NCI-H1417 (cell line): Measurements from ENCODE around the gene CFAP299.

Experiments used
- DNase-seq, 3 experiments: peaks; one replicate each; lab custom pipeline; 2025; lab: John Stamatoyannopoulos, UW

CFAP299 gene

DNA sequence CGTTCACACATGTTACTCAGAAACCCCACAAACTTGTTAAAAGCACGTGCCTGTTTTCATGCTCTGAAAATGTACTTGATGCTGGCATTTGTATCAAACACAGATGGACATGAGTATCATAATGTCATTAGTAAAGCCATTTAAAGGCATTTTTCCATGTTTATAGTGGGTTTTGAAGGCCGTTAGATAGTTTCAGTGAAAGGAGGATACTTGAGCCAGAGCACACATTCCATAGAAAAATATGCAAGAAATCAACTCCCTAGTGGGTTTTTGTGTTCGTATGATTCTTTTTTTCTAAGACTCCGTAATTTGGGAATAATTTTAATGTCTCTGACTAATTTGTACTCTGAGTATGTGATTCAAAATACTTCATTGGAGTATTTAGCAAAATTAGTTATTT is 478.7 kb downstream of the CFAP299 start:
- DNase-seq = no peak

DNA sequence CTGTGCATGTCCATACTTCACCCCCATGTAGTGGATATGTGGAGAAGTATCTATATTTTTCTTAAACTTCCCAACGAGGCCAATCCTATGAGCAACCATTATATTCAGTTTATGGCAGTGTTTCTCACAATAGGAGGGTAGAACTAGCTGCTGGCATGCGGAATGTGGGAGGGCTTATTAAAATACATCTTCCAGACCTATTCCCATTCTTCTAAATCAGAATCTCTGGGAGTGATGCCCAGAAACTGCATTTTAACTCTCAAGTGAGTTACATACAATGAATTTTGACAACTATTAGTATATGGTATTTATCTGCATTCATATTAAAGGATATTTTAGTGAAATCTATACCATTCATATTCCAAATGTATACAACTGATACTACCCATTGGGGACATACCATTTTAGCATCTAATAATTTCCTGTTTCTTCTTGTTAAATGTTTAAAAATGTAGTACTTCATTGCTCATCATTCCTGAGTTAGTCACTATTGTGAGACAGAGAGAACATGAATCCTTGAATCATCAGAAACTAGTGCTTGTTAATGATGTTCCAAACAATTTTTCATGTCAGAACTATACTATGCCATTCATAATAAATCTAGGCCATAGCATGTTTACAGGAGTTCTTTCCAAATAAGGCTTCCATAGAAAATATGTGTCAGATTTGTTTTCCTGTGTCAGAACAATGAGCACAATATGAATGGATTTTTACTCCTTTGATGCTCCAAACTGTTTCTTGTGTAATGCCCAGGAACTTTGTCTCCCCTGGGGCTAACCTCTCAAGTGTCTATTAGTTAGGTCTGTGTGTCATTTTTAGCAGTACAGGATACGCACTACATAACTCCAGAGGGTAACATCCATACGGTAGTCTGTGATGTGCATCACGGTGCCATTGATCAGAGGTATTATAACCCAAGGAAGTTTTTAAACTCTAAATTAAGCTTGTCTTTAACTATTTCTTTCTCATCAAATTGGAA is 496.1 kb downstream of the CFAP299 start:
- no peak for DNase-seq

DNA sequence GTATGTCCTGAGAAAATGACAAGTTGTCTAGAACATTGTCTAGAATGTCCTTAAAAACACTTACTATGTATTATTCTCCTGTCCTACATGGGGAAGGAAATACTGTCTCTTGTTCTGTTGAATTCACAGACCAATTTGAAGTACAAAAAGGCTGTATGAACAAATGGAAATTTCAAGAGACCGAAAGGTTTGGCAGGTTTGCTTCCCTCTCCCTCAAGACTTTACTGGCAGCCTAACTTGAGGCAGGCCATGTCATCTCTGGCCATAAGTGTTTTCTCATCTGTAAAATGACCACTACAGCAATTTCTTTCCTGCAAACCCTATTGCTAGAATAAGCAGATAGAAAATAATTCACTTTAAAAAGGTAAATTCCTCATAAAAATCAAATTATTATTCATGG is 503.8 kb downstream of the CFAP299 start:
- no peak for DNase-seq

DNA sequence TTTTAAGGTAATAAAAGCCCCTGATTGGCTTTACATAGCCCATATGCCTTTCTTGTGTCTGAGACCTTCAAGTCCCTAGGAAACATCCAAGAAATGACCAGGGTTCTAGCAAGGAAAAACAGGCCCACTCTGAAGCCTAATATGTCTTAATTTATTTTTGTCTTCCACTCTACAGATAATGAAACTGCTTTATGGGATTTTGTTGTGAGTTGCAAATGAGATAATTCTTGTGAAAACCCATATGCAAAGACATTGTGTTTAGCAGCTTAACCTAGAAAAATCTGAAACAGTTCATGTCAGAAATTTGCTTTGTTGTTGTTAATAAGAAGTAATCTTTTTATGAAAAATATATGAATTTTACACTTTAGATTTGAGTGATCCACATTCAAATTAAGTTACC is 504.3 kb downstream of the CFAP299 start:
- no peak for DNase-seq

DNA sequence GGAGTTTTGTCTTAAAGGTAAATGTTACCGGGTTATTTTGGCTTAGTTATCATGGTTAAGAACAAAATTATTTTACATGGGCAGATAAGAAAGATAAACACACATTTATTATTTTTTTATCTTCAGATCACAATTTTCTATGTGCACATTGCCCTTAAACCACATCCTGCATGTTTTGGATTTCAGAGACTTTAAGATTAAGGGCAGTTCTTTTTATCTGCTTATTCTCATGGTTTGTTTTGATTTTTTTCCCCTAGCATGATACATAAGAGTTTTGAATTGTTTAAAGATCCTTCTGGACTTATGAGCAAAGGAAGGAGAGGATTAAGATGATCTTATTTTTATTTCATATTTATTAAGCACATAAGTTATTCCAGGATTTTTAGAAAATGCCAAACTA is 504.9 kb downstream of the CFAP299 start:
- no peak for DNase-seq

DNA sequence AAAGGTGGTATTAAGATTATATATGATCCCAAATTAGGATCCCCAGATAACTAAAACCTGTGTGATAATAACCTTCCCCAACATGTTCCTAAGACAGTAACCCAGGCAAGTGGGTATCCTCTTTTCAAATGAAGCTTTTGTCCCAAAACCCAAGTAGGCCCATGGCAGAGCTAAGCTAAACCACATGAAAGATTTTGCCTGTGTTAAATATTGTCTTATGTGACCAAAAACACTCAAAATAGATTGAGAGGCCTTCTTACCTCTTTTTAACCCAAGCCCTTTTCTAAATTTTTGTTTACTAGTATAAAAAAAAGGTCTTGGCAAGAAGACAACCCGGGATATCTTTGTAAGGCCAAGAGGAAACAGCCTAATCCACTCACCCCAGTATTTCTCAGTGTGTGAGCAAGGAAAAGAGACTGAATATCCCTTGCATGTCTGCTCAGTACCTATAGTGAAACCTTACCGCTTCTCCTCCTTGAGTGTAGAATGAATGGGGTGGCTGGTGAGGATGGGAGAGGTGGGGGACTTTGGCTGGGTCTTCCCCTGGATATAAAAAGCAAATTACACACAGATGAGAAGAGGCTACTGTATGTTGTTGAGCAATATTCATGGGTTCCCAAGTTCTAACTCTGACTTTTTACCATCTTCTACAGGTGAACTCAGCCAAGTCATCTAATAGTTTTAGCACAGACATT is 506.2 kb downstream of the CFAP299 start:
- no peak for DNase-seq

DNA sequence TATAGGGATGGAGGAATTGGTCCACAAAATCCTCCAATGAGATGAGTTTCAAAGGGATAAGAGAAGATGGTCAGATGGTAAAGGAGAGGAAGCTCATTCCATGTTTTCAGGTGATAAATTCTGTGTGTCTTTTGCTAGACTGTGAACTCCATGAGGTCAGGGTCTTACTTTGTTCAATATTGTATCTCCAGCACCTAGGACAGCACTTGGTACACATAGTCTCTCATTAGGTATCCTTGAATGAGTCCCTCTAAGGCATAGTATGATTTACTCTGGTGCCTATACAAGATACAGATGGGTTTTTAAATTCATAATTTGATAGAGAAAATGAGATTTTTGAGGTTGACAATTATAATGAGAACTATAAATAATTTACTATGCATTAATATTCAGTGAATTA is 510.7 kb downstream of the CFAP299 start:
- no peak for DNase-seq

DNA sequence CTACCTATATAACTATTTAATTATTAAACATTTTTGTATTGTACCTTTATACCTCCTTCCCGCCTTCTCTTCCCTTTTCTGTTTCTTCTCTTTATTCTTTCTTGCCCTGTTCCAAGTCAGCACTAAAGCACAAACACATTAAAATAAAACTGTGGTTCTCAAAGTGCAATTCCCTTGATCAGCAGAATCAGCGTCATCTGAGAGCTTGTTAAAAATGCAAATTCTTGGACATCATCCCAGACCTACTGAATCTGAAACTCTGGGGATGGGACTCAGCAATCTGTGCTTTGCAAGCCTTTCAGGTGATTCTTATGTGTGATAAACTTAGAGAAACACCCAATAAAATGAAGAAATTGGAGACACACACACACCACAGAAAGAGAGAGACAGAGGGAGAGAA is 516.5 kb downstream of the CFAP299 start:
- DNase-seq = no peak

DNA sequence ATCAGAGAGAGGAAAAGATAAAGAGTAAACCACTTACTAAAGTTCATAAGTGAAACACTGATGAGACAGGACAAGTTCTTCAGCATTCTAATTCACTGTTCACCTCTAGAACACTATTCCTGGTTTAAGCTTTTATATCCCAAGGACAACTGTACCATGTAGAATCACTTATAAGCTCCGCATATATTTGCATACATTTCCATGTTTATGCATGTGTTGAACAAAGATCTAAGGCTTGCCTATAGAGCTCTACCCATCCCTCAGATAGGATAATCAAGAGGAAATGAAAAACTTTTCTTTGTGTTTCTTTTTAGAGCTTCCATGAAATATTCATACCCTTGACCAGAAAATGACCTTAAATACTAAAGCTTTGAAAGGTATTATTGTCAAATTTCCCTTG is 538.0 kb downstream of the CFAP299 start:
- no peak for DNase-seq

DNA sequence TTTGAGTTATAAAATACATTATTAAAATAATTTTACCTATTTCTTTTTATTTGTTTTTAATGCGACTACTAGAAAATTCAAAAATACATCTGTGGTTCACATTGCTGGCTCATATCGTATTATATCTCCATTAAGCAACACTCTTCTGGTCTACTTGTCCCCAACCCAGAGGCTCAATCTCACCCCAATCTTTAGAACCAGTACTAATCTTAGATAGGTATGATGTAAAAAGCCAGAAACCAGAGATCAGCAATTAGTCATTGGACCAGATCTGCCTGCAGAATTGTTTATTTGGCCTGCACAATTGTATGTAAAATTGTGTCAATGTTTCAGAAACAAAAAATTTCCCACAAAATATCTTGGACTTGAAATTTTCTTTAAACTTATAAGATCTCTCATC is 539.4 kb downstream of the CFAP299 start:
- DNase-seq = no peak

DNA sequence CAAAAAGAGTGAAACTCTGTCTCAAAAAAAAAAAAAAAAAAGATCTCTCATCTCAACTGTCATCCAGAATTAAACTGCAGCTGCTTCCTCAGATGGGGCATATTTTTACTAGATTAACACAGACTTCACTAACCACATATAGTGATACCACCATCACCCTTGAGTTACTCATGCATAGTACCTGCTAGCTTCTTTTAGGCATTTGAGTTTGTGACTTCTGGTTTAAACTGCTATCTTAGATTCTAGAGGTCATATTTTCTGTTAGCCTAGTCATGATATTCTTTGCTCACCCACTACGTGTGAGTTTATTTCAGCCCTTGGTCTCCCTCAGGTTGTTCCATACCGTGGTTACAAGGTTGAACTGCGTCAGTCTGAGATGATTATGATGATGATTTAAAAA is 540.1 kb downstream of the CFAP299 start:
- no peak for DNase-seq

DNA sequence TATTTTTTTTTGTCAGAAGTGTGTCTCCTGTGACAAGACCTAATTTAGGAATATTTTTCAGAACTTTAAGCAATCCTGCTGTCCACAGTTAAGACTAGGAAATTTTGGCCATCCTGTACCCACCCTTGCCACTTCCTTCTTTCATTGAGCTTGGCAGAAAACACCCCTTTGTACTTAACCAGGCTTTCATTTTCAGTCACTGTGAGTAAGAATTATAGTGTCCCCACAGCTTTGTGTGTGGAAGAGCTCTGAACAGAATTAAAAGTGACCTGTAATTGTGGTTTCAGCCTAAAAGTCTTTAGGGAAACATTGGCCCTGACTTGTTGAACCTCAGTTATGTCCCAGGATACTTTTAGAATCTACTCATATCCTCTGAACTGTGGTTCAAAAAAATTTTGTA is 541.3 kb downstream of the CFAP299 start:
- DNase-seq = no peak

DNA sequence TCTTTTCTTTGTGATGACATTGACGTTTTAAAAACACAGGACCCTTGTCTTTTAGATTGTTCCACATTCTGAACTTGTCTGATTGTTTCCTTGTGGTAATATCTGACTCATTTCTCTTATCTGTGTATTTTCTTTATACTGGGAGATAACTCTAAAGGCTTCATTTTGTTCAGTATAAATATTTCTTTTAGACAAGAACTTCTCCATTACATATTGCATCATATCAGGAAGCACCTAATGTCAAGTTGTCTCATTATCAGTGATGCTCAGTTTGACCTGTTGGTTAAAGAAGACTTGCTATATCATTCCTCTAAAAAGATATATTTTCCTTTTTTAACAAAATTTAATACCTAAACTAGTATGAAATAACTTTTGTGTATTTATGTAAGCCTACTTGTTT is 542.7 kb downstream of the CFAP299 start:
- no peak for DNase-seq

DNA sequence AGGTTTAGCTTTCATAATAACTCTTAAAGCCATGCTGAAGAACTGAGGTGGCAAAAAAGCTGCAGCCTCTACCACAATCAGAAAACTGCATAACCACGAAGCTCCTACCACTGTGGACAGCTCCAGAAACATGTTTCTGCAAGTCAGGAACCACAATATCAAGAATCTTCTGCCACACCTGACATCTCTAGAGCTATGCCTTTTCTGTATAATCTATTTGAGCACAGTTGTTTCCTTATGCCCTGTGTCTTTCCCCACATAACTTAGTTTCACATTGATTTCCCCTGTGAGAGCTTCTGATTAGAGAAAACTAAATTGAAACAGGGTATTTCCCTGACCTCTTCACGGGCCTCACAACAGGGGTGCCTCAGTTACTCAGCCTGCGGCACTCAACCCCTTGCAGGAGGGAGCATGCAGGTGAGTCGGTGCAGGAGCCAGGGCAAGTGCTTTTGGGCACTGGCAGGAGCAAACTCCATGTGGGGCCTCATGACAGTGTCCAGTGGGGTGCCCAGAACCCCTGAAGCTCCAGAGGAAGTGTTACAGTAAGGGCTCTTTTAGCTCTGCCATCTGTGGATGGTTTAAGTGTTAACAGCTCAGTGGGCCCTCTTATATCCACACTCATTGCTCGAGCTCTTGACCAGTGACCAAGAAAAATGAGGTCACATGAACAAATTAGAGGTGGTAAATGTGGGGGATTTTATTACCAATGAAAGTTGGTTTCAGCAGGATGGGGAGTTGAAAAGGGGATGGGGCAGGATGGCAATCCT is 562.2 kb downstream of the CFAP299 start:
- DNase-seq = no peak

DNA sequence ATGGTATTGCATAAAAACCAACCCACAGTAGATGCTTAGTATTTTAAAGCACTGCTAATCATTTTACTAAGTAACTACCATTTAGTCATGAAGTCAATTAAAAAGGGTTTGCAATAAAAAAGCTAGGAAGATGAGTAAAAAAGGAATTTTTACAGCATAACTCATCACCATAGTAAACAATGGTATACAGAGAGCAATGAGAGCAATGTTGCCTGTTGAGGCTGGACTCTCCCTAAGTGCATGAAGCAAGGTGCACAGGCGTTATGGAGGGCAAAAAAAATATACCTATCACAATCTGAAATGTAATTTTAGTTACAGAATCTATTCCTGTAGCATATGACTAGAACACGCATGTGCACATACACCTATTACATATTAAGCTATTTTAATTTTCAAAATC is 565.4 kb downstream of the CFAP299 start:
- DNase-seq = no peak

DNA sequence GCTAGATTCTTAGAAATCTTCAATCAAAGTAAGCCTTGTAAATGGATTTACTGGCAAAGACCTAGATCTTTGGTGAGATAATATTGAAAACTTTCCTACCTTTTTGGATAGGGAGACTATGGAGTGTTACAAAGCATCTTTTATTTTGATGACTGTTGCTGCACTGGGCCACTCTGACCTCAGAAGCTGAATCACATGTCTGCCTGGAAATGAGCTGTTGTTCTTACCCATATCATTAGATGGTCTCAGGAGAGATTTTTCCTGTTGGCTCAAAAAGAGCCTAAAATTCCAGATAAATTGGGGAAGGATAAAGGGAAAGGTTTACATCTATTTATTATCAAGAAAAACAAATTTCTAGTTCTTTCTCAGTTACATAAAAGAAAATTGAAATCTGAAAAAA is 567.5 kb downstream of the CFAP299 start:
- DNase-seq = no peak

DNA sequence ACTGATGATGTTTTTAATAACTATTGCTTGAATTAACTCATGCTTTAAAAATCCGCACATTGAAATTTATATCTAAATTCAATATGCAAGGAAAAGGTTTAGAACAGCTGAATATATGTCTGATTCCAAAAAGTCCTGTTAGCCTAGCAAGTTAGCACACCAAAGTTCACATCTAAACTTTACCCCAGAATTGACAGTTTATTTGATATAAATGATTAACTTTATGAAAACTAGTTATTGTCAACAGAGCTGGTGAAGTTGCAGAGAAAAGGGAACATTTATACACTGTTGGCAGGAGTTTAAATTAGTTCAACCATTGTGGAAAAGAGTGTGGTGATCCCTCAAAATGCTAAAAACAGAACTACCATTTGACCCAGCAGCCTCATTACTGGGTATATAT is 574.4 kb downstream of the CFAP299 start:
- no peak for DNase-seq

DNA sequence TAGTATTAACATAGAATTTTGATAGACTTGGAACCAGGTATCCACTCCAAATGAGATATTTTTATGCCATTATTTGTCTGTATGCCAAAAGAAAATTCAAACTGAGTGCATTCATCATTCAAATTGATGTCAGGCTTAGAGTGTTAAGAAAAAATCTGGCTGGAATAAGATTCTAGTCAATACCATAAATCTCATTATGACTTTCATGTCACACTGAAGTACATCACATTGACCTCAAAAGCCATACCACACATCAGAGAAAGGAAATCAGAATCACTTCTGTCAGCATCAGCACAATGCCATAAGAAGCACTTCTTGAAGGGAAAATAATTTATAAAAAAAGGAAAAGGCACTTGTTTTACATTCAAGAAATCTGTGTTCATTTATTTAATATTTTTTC is 575.9 kb downstream of the CFAP299 start:
- no peak for DNase-seq

DNA sequence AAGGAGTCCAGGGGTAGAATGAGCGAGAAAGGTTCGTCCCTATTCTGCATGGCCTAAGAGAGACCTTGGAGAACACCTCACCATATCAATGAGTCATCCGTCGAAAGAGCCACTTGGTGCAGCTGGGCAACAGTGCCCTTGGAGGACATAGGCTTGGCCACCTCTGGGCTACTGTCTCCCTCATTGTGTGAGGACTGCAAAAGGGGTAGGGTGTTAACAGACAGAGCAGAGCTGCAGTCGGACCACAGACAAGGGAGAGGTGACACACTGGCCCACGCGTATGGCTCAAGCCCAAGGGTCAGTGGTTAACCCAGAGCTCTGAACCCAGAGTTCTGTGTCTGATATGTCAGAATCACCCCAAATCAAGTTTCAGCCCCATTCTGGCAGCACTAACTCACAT is 576.8 kb downstream of the CFAP299 start:
- DNase-seq = no peak

DNA sequence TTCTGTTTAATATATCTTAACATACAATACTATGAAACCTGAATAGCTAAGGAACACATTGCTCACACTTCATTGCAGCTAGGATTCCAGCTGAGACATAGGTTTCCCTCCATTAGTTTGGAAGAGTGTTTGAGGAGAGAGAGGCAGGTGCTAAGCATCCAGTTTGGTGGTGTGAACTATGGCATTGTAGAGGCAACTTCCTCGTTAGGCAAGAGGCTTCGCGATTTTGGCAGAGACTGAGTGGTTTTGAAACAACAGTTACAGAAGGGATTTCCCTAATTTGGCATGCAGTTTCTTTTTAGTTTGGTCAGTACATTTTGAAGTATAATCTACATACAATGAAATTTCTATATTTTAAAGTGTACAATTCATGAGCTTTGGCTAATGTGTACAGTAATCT is 577.9 kb downstream of the CFAP299 start:
- DNase-seq = no peak

DNA sequence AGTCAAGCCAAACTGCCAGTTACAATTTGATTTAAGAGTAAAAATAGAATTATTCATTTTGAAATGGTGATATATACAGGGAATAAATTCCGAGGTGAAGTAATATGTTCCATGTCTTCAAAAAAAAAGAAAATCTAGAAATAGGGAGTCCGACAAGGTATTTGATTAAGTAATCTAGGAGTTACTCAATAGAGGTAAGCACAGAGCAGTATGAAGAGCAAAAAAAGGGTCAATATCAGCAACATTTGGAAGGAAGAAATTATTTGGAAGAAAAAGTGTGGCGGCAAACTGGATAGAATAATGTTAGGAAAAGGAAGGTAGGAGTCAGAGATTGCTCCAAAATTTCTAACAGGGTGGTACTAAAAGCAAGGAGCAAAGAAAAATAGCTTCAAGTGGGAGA is 581.2 kb downstream of the CFAP299 start:
- no peak for DNase-seq

DNA sequence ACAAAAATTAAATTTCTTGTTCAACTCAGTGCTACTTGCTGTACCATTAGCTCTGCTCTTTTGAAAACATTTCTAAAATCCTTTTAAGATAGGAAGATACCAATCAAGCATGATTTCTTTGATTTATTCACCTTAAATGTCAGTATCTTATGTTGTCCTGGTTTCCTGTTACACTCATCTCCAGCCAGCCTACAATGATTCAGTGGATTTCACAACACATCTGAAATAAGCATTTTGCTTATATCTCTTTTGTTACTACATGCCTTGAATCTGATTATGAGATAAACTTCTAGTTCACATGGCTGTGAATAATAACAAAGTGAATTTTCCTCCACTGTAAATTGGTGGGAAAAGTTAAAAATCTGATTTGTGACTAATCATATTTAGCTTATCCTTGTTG is 582.5 kb downstream of the CFAP299 start:
- DNase-seq = no peak

DNA sequence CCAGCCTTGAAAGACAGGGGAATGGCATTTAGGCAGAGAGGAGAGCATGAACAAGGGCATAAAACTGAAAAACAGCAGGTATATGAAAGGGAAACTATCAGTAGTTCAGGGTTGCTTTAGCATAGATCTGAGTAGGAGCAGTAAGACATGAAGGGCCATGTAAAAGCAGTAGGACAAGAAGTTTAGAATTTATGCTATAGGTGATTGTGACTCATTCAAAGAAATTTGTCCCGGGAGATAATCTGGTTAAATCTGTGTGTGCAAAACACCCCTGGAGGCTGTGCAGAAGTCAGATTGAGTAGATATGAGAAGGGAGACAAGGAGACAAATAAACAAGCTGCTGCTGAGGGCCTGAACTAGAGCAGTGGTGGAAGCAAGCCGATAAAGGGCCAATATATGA is 585.9 kb downstream of the CFAP299 start:
- no peak for DNase-seq
